Sigmoid colon (tissue), 4 donors: ENCODE data around the gene CCNL1.

ENCODE experiments used
- CTCF ChIP-seq, 4 experiments: fragments of 450-650 bp in 3 of 4; fragments of 200-600 bp in 1 of 4; IDR thresholded peaks; one replicate each; pipeline ENCODE4 v1.5.1; 2016 to 2019; ENCODE audit warnings: antibody characterized with exemption in 4 of 4, mild to moderate bottlenecking in 3 of 4, moderate library complexity in 2 of 4
- EP300 ChIP-seq, 4 donors: sonication (generic); formaldehyde crosslinking; IDR thresholded peaks; one replicate each; pipeline ENCODE4 v1.6.1; 2017; ENCODE audit warnings: antibody characterized with exemption in 4 of 4
- POLR2A ChIP-seq, 2 donors: fragments of 450-650 bp; IDR thresholded peaks; one replicate each; pipeline ENCODE4 v1.6.1; 2016; ENCODE audit warnings: antibody characterized with exemption in 2 of 2, mild to moderate bottlenecking in 2 of 2, moderate library complexity in 2 of 2

GRCh38 chr3:157107644-157108133, 52.3 kb downstream of the CCNL1 start:
- no peak for TF ChIP-seq CTCF (IDR thresholded peaks at IDR 0.05)
- no peak for TF ChIP-seq POLR2A (IDR thresholded peaks at IDR 0.05)
- TF ChIP-seq EP300 (IDR thresholded peaks at IDR 0.05): peak in 3 of 4 donors; percentile 14 to 49 (median 20)
